ENCODE measurements around the gene ATP5ME. TPM values are rescaled to one million over a fixed set of nuclear protein-coding genes. Genes with fewer than 3 reads are reported as not detected.

The ATP5ME gene
- total RNA-seq, 1 experiment from 2014 or later = 425 TPM

GRCh38 chr4:648579-649292 lies 25.3 kb downstream of the ATP5ME start:
- H2AK5ac ChIP-seq (ENCODE audit: insufficient read length, low read length) = no peak overlapping the region
- no peak overlapping the region for H3K27ac ChIP-seq (ENCODE audit: insufficient read length, low read depth, low read length)
- Mint-ChIP-seq H3K27me3 (ENCODE audit: low read depth) (peaks cover 3% of the 10 kb centered on the region), H3K9me3 (peaks cover 0 to 5% of the 10 kb centered on the region in 2 experiments; a peak in 3 of 5 replicates), H3K4me1 (peaks cover 5 to 25% of the 10 kb centered on the region in 2 experiments; a peak in 3 of 4 replicates), H3K27ac (0 out of 7 replicates have a peak overlapping the region, but pooled peaks of 1 of the 3 experiments have one; percentile 55), H3K4me3 (no peak overlapping the region), H3K36me3 (ENCODE audit: insufficient read depth in 1 of 3, low read depth in 3 of 3) (no peaks in the 10 kb centered on the region)
- no peak overlapping the region for H2BK12ac ChIP-seq (ENCODE audit: insufficient read length, low read depth, low read length)
- H2BK120ac ChIP-seq (ENCODE audit: low read depth, low read length, poor library complexity, severe bottlenecking) = no peak overlapping the region
- H3K9ac ChIP-seq (ENCODE audit: extremely low read depth, insufficient read length, low read length) = no peak overlapping the region
- no peak overlapping the region for H3K4me2 ChIP-seq (ENCODE audit: insufficient read depth, insufficient read length, low read length)
- H2BK5ac ChIP-seq (ENCODE audit: insufficient read length, low read length) = no peak overlapping the region
- no peaks in the 10 kb centered on the region for H4K20me1 ChIP-seq (ENCODE audit: control insufficient read depth, insufficient read depth, insufficient read length)
- no peak for DNase-seq
- H3K18ac ChIP-seq (ENCODE audit: insufficient read length, low read depth, low read length) = no peak overlapping the region
- TF ChIP-seq CTCF (conservative IDR thresholded peaks at IDR 0.05) = no peak
- H3K27me3 ChIP-seq (ENCODE audit: insufficient read depth, low read length) = no peaks in the 10 kb centered on the region
- no CpG with 5 or more reads among the region's 28 CpGs for WGBS (ENCODE audit: extremely low coverage, insufficient read length, low lambda C conversion rate)
- H3K23ac ChIP-seq (ENCODE audit: insufficient read length, low read depth, low read length) = no peak overlapping the region
- no peak overlapping the region for H2BK20ac ChIP-seq (ENCODE audit: low read depth, low read length, poor library complexity, severe bottlenecking)
- H3T11ph ChIP-seq (ENCODE audit: low read length) = no peak overlapping the region
- H3K9me3 ChIP-seq (ENCODE audit: control insufficient read depth, low read depth, low read length) = no peaks in the 10 kb centered on the region
- H3K4ac ChIP-seq (ENCODE audit: low read depth, low read length) = no peak overlapping the region
- no peak overlapping the region for H4K5ac ChIP-seq (ENCODE audit: insufficient read length, low read depth, low read length)
- no peak overlapping the region for H4K8ac ChIP-seq (replicated peaks; ENCODE audit: insufficient read length, low read depth, low read length)
- H3K23me2 ChIP-seq (ENCODE audit: insufficient read length, low read depth, low read length, poor library complexity, severe bottlenecking) = no peaks in the 10 kb centered on the region
- no peak overlapping the region for H3K14ac ChIP-seq (ENCODE audit: insufficient read depth, low read length)
- H3K79me2 ChIP-seq (ENCODE audit: insufficient read depth, low read length) = no peaks in the 10 kb centered on the region
- H3K79me1 ChIP-seq (ENCODE audit: insufficient read depth, low read depth, low read length, poor library complexity, severe bottlenecking) = no peaks in the 10 kb centered on the region
- H3K56ac ChIP-seq (ENCODE audit: insufficient read length, low read depth, low read length) = no peak overlapping the region
- H2BK15ac ChIP-seq (ENCODE audit: low read depth, low read length) = no peak overlapping the region
- no peak overlapping the region for H2AFZ ChIP-seq (ENCODE audit: low read length)
- no peaks in the 10 kb centered on the region for H3K4me1 ChIP-seq (ENCODE audit: insufficient read depth, low read length)
- H4K91ac ChIP-seq (ENCODE audit: insufficient read length, low read depth, low read length) = no peak overlapping the region

Measured in H9 (cell line).